GM19463 (cell line): ENCODE measurements around the gene DGKD.
"Not testable (repeated sequence)": the region's sequence is repeated elsewhere in the genome, so short reads cannot be mapped to it uniquely, and the experiment has no call there.

Experiments used
- ATAC-seq: cut with Tn5 transposase; IDR thresholded peaks from one replicate; pipeline ENCODE4 v1.9.1; 2021; ENCODE audit warnings: mild to moderate bottlenecking, moderate library complexity; ENCODE audit not compliant: unreplicated experiment

Gene DGKD

GRCh38 chr2:233381638-233381995 lies 27.3 kb downstream of the DGKD start:
- no peak for ATAC-seq

- no peak for ATAC-seq
These were observed 29.7 kb downstream of the DGKD start for GRCh38 chr2:233384015-233384414.

GRCh38 chr2:233384811-233385488 lies 30.7 kb downstream of the DGKD start:
- ATAC-seq = no peak

- ATAC-seq = no peak
These were observed 31.3 kb downstream of the DGKD start for GRCh38 chr2:233385489-233386044.

- ATAC-seq = no peak
These were observed 32.2 kb downstream of the DGKD start for GRCh38 chr2:233386382-233387041.

- ATAC-seq = no peak
These were observed 32.9 kb downstream of the DGKD start for GRCh38 chr2:233387225-233387624.

- ATAC-seq = no peak
These were observed 33.6 kb downstream of the DGKD start for GRCh38 chr2:233387667-233388528.

GRCh38 chr2:233389601-233390125 lies 35.4 kb downstream of the DGKD start:
- ATAC-seq = no peak

- ATAC-seq = no peak
These were observed 41.4 kb downstream of the DGKD start for GRCh38 chr2:233395687-233396086.

- not testable (repeated sequence) for ATAC-seq
These were observed 42.7 kb downstream of the DGKD start for GRCh38 chr2:233396726-233397665.

- no peak for ATAC-seq
These were observed 45.3 kb downstream of the DGKD start for GRCh38 chr2:233399306-233400225.

GRCh38 chr2:233400341-233400740 lies 46.0 kb downstream of the DGKD start:
- ATAC-seq = no peak

- no peak for ATAC-seq
These were observed 46.7 kb downstream of the DGKD start for GRCh38 chr2:233400961-233401360.

- no peak for ATAC-seq
These were observed 48.1 kb downstream of the DGKD start for GRCh38 chr2:233402346-233402745.

GRCh38 chr2:233402789-233403188 lies 48.5 kb downstream of the DGKD start:
- no peak for ATAC-seq

GRCh38 chr2:233404222-233404621 lies 49.9 kb downstream of the DGKD start:
- ATAC-seq = peak; percentile 74

- no peak for ATAC-seq
These were observed 52.6 kb downstream of the DGKD start for GRCh38 chr2:233406865-233407264.

- no peak for ATAC-seq
These were observed 53.5 kb downstream of the DGKD start for GRCh38 chr2:233407771-233408181.
